GM23338 (cell line): Measurements from ENCODE around the gene SYCP2. TPM values are rescaled to one million over a fixed set of nuclear protein-coding genes. Genes with fewer than 3 reads are reported as not detected.

Source experiments
- ATAC-seq: fragments of 200-7000 bp; cut with Tn5 transposase; 3 replicates; pipeline ENCODE4 v1.9.1; 2020
- DNase-seq: peaks from one replicate; pipeline ENCODE4 v3.0.0-alpha.2; 2015; ENCODE audit warnings: low spot score
- H2AFZ ChIP-seq: fragments of 200-600 bp; sonication (generic); 2 replicates; pipeline ENCODE4 v1.8.0; 2016; ENCODE audit warnings: antibody characterized with exemption, mild to moderate bottlenecking, moderate library complexity
- H3F3A ChIP-seq: fragments of 200-600 bp; sonication (generic); replicated peaks from 2 replicates; pipeline ENCODE4 v1.8.0; 2017; ENCODE audit warnings: antibody characterized with exemption, mixed run types, low read depth
- H3K27ac ChIP-seq: fragments of 200-600 bp; sonication (generic); 2 replicates; pipeline ENCODE4 v1.6.1; 2016; ENCODE audit warnings: low read depth
- H3K27me3 ChIP-seq: fragments of 200-600 bp; sonication (generic); 2 replicates; pipeline ENCODE4 v1.8.0; 2016; ENCODE audit warnings: mild to moderate bottlenecking, mixed run types, moderate library complexity; ENCODE audit not compliant: insufficient read depth
- H3K36me3 ChIP-seq: fragments of 200-600 bp; sonication (generic); 2 replicates; pipeline ENCODE4 v1.8.0; 2016; ENCODE audit warnings: mild to moderate bottlenecking; ENCODE audit not compliant: insufficient read depth
- H3K4me1 ChIP-seq: fragments of 200-600 bp; sonication (generic); 2 replicates; pipeline ENCODE4 v1.8.0; 2016; ENCODE audit warnings: mild to moderate bottlenecking, moderate library complexity; ENCODE audit not compliant: insufficient read depth
- H3K4me2 ChIP-seq: fragments of 200-600 bp; sonication (generic); 2 replicates; pipeline ENCODE4 v1.7.1; 2017; ENCODE audit warnings: mixed run types
- H3K4me3 ChIP-seq: fragments of 200-600 bp; sonication (generic); 2 replicates; pipeline ENCODE4 v1.6.1; 2016; ENCODE audit warnings: mixed run types
- H3K79me2 ChIP-seq: fragments of 200-600 bp; sonication (generic); replicated peaks from 2 replicates; pipeline ENCODE4 v1.8.0; 2017; ENCODE audit warnings: mild to moderate bottlenecking; ENCODE audit not compliant: insufficient read depth
- H3K9me2 ChIP-seq: fragments of 200-600 bp; sonication (generic); 2 replicates; pipeline ENCODE4 v1.8.0; 2017; ENCODE audit not compliant: insufficient read depth
- H4K20me1 ChIP-seq: fragments of 200-600 bp; sonication (generic); replicated peaks from 2 replicates; pipeline ENCODE4 v1.8.0; 2017; ENCODE audit warnings: mild to moderate bottlenecking; ENCODE audit not compliant: insufficient read depth
- H3K27ac Mint-ChIP-seq: 2 replicates; pipeline ENCODE4 v1.8.0; 2020; ENCODE audit warnings: inconsistent platforms, mild to moderate bottlenecking, moderate library complexity, mixed read lengths
- H3K27me3 Mint-ChIP-seq: 3 replicates; pipeline ENCODE4 v1.8.0; 2022; ENCODE audit warnings: low read depth, mild to moderate bottlenecking, moderate library complexity, mixed read lengths, inconsistent platforms; ENCODE audit not compliant: insufficient read depth, poor library complexity
- H3K36me3 Mint-ChIP-seq: 3 replicates; pipeline ENCODE4 v1.8.0; 2021; ENCODE audit warnings: low read depth, mild to moderate bottlenecking, inconsistent platforms, moderate library complexity, mixed read lengths
- H3K4me1 Mint-ChIP-seq: 3 replicates; pipeline ENCODE4 v1.8.0; 2020; ENCODE audit warnings: mild to moderate bottlenecking, inconsistent platforms, mixed read lengths
- H3K4me3 Mint-ChIP-seq: 3 replicates; pipeline ENCODE4 v1.8.0; 2021; ENCODE audit warnings: moderate library complexity, mild to moderate bottlenecking, inconsistent platforms, mixed read lengths
- H3K9me3 Mint-ChIP-seq: 3 replicates; pipeline ENCODE4 v1.8.0; 2020; ENCODE audit warnings: moderate library complexity, mild to moderate bottlenecking, inconsistent platforms, mixed read lengths
- CREB1 ChIP-seq: fragments of 250-450 bp; sonication (Bioruptor Pico); IDR thresholded peaks from 2 replicates; pipeline ENCODE4 v1.5.0; 2020; ENCODE audit warnings: low read depth, mild to moderate bottlenecking, moderate library complexity
- CTCF ChIP-seq, 2 experiments: fragments of 200-600 bp in 1 of 2; sonication (generic) in 1 of 2; conservative IDR thresholded peaks; 2 replicates each; pipeline versions ENCODE4 v1.5.1 to v1.6.1; 2016 to 2017; ENCODE audit warnings: antibody characterized with exemption in 2 of 2, low read depth in 2 of 2, mild to moderate bottlenecking in 2 of 2, moderate library complexity in 1 of 2
- ETS1 ChIP-seq: IDR thresholded peaks from 2 replicates; pipeline ENCODE4 v1.6.1; 2016; ENCODE audit warnings: antibody characterized with exemption
- EZH2 ChIP-seq: fragments of 200-600 bp; sonication (generic); IDR thresholded peaks from one replicate; pipeline ENCODE4 v1.8.0; 2017; ENCODE audit warnings: antibody characterized with exemption, mild to moderate bottlenecking, low read depth; ENCODE audit not compliant: unreplicated experiment
- EZH2phosphoT487 ChIP-seq: fragments of 200-600 bp; sonication (generic); IDR thresholded peaks from one replicate; pipeline ENCODE4 v1.8.1; 2018; ENCODE audit warnings: antibody characterized with exemption; ENCODE audit not compliant: unreplicated experiment
- JUNB ChIP-seq: IDR thresholded peaks from one replicate; pipeline ENCODE4 v1.6.1; 2016; ENCODE audit warnings: antibody characterized with exemption; ENCODE audit not compliant: unreplicated experiment
- NANOG ChIP-seq: IDR thresholded peaks from 2 replicates; pipeline ENCODE4 v1.6.1; 2016; ENCODE audit warnings: antibody characterized with exemption, borderline replicate concordance
- POLR2AphosphoS5 ChIP-seq: IDR thresholded peaks from 2 replicates; pipeline ENCODE4 v1.6.1; 2016; ENCODE audit warnings: antibody characterized with exemption, low read depth
- REST ChIP-seq: IDR thresholded peaks from one replicate; pipeline ENCODE4 v1.6.1; 2018; ENCODE audit warnings: antibody characterized with exemption; ENCODE audit not compliant: unreplicated experiment
- STAT1 ChIP-seq: IDR thresholded peaks from one replicate; pipeline ENCODE4 v1.6.1; 2016; ENCODE audit warnings: antibody characterized with exemption; ENCODE audit not compliant: unreplicated experiment
- ZNF114 ChIP-seq: fragments of 250-450 bp; sonication (Bioruptor Pico); IDR thresholded peaks from 2 replicates; pipeline ENCODE4 v1.5.0; 2020; ENCODE audit warnings: mild to moderate bottlenecking, moderate library complexity
- ZNF331 ChIP-seq: fragments of 250-450 bp; sonication (Bioruptor Pico); IDR thresholded peaks from 2 replicates; pipeline ENCODE4 v1.5.0; 2020; ENCODE audit warnings: low read depth, mild to moderate bottlenecking, moderate library complexity
- ZNF462 ChIP-seq: fragments of 250-450 bp; sonication (Bioruptor Pico); IDR thresholded peaks from 2 replicates; pipeline ENCODE4 v1.5.0; 2020; ENCODE audit warnings: mild to moderate bottlenecking, moderate library complexity
- polyA plus RNA-seq: library from polyadenylated mRNA; unstranded; fragments of >200 nt; fragmentation: Nextera tagmentation; extraction: Ambion mirVana; gene quantifications from 2 replicates; pipeline ENCODE4 v1.2.1, GENCODE V29; 2016
- total RNA-seq: library from RNA; depleted of rRNA; stranded (reverse); fragments of >200 nt; shearing (Covaris generic); gene quantifications from 2 replicates; pipeline ENCODE4 v1.2.3, GENCODE V29; 2014

Gene SYCP2
- total and polyA plus RNA-seq, 2 experiments from 2014 or later = 0.50 to 2.1 TPM

- Histone ChIP-seq H3K4me2 (no peak overlapping the region), H2AFZ (no peak overlapping the region), H3K27ac (no peak overlapping the region), H3K79me2 (peaks cover 12% of the 10 kb centered on the region; the same call in 1 of the 2 replicates), H3K36me3 (peaks cover 16% of the 10 kb centered on the region; the same call in 1 of the 2 replicates), H3K4me3 (no peak overlapping the region), H3K27me3 (no peaks in the 10 kb centered on the region; the same call in 1 of the 2 replicates), H4K20me1 (no peaks in the 10 kb centered on the region), H3K4me1 (peaks cover 14% of the 10 kb centered on the region), H3F3A (no peaks in the 10 kb centered on the region), H3K9me2 (no peaks in the 10 kb centered on the region)
- no peak for DNase-seq
- TF ChIP-seq ZNF114 (CRISPR knock-in tag) (no peak), NANOG (no peak), POLR2AphosphoS5 (no peak), CREB1 (CRISPR knock-in tag) (no peak), EZH2 (no peak), ZNF331 (CRISPR knock-in tag) (no peak), EZH2phosphoT487 (no peak), ETS1 (no peak), STAT1 (no peak), JUNB (no peak), ZNF462 (no peak), REST (no peak), CTCF (conservative IDR thresholded peaks at IDR 0.05; ENCODE audit: low read depth in 2 of 2) (no peak)
- no peaks in the 10 kb centered on the region for H3K9me3 Mint-ChIP-seq
- no peak overlapping the region for H3K4me3 Mint-ChIP-seq
- no peak for ATAC-seq
- H3K27me3 Mint-ChIP-seq = peaks cover 8% of the 10 kb centered on the region
- H3K27ac Mint-ChIP-seq = peak overlapping the region; percentile 61
- H3K36me3 Mint-ChIP-seq = peaks cover 20% of the 10 kb centered on the region
- peaks cover 23% of the 10 kb centered on the region for H3K4me1 Mint-ChIP-seq
Measured at GRCh38 chr20:59944726-59945125, 11.3 kb upstream of the SYCP2 start.
